Hepatocyte (in vitro differentiated cells): ENCODE results near the gene TUBD1.

Experiments
- CTCF ChIP-seq: fragments of 200-600 bp; sonication (generic); IDR thresholded peaks from 2 replicates; pipeline ENCODE4 v1.5.1; 2016; ENCODE audit warnings: antibody characterized with exemption, mild to moderate bottlenecking; ENCODE audit not compliant: poor library complexity
- EZH2 ChIP-seq: fragments of 200-600 bp; sonication (generic); IDR thresholded peaks from 2 replicates; pipeline ENCODE4 v1.6.1; 2016; ENCODE audit warnings: antibody characterized with exemption, mild to moderate bottlenecking, borderline replicate concordance
- EZH2phosphoT487 ChIP-seq: fragments of 200-600 bp; sonication (generic); IDR thresholded peaks from one replicate; pipeline ENCODE4 v1.6.1; 2018; ENCODE audit warnings: antibody characterized with exemption, mild to moderate bottlenecking, low read depth, moderate library complexity; ENCODE audit not compliant: unreplicated experiment, severe bottlenecking

- TF ChIP-seq CTCF (no peak), EZH2 (no peak), EZH2phosphoT487 (no peak)
Observed at GRCh38 chr17:59878624-59879023, 14.1 kb downstream of the TUBD1 start.
